LoVo (cell line): ENCODE results near the gene NCBP3.

Source experiments
- DNase-seq: peaks from one replicate; pipeline ENCODE4 v3.0.0-alpha.2; 2016; ENCODE audit warnings: low spot score

NCBP3 gene

DNA sequence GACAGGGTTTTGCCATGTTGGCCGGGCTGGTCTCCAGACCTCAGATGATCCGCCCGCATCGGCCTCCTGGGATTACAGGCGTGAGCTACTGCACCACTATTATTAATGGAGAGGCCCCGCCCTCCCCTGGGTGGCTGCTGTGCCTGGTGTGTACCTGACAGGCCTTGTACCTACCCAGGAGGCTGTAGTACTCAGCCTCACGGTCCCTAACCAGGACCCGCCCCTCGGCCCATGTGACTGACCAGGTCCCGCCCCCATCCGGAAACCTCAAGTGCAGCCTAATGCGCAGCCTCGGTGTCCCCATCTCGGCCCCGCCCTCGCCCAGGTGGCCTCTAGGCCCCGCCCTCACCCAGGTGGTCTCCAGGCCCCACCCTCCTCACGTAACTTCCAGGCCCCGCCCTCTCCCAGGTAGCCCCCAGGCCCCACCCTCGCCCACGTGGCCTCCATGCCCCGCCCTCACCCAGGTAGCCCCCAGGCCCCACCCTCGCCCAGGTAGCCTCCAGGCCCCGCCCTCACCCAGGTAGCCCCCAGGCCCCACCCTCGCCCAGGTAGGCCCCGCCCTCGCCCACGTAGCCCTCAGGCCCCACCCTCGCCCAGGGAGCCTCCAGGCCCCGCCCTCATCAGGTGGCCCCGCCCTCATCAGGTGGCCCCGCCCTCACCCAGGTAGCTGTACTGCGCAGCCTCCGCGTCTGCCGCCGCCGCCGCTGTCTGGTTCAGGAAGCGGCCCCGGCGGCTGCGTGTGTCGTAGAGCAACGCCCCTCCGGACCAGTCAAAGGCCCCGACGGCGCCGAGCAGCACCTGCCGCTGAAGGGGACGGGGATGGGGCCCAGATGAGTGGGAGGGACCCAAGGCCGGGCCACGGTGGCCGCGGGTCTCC, 91.3 kb downstream of the NCBP3 start:
- peak; percentile 95 for DNase-seq

DNA sequence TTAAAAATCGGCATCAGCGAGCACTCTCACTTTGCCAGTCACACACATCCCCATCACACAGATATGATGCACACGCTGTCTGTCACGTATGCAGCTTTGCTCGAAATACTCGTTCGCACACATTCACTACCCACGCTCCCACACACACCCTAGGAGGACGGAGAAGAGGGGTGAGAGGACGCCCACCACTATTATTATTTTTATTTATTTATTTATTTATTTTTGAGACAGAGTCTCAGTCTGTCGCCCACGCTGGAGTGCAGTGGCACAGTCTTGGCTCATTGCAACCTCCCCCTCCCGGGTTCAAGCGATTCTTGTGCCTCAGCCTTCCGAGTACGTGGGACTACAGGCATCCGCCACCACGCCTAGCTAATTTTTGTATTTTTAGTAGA, 92.0 kb downstream of the NCBP3 start:
- DNase-seq: no peak

DNA sequence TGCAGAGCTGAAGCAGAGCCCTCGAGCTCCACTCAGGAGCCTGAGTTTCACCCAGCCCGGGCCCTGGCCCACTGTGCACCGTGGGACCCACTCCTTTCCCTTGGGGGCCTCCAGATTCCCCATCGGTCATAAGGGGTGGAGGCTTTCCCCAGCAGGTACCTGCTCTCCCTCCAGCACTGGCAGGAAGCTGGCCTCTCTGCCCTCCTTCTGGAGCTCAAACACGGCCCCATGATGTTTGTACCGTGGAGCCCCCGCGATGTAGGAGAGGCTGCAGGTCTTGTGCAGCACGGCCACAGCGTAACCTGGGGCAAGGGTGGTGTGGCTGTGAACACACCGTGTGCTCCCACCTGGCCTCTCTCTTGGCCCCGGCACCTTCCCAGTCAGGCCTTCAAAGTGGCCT, 92.4 kb downstream of the NCBP3 start:
- DNase-seq: no peak
